ENCODE measurements around the gene KRI1.
A peak's percentile ranks its signal among the peaks of the same experiment; 100 is the strongest.

The KRI1 gene

DNA sequence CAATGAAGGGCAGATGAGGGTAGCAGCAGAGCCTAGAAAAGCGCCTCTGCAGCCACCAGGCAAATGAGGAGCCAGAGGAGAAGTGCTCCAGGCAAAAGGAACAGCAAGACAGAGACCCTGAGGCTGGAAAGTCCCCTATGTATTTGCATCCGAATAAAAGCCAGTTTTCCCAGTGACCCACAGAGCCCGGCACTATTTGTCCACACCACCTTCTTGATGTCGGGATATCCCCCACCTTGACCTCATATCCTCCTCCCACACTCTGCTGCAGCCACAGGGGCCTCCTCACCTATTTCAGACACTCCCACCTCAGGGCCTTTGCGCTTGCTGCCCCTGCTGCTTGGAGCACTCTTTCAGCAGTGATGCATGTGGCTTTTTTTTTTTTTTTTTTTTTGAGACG, 15.5 kb downstream of the KRI1 start:
- Histone ChIP-seq H3K4me3 (ENCODE audit: low read depth, low read length) (no peak overlapping the region), H3K36me3 (replicated peaks) (peaks cover 48% of the 10 kb centered on the region), H3K27me3 (replicated peaks) (no peaks in the 10 kb centered on the region), H3K27ac (no peak overlapping the region)
- TF ChIP-seq, protein P1, sequence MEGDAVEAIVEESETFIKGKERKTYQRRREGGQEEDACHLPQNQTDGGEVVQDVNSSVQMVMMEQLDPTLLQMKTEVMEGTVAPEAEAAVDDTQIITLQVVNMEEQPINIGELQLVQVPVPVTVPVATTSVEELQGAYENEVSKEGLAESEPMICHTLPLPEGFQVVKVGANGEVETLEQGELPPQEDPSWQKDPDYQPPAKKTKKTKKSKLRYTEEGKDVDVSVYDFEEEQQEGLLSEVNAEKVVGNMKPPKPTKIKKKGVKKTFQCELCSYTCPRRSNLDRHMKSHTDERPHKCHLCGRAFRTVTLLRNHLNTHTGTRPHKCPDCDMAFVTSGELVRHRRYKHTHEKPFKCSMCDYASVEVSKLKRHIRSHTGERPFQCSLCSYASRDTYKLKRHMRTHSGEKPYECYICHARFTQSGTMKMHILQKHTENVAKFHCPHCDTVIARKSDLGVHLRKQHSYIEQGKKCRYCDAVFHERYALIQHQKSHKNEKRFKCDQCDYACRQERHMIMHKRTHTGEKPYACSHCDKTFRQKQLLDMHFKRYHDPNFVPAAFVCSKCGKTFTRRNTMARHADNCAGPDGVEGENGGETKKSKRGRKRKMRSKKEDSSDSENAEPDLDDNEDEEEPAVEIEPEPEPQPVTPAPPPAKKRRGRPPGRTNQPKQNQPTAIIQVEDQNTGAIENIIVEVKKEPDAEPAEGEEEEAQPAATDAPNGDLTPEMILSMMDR (IDR thresholded peaks at IDR 0.05; ENCODE audit: low read depth, low read length, missing control alignments), result no peak
- no peak for DNase-seq
- in situ Hi-C loops (cut with HindIII; ENCODE audit: low pct_ligation_motif_present, low sequenced_read_pairs), result no loop called here

DNA sequence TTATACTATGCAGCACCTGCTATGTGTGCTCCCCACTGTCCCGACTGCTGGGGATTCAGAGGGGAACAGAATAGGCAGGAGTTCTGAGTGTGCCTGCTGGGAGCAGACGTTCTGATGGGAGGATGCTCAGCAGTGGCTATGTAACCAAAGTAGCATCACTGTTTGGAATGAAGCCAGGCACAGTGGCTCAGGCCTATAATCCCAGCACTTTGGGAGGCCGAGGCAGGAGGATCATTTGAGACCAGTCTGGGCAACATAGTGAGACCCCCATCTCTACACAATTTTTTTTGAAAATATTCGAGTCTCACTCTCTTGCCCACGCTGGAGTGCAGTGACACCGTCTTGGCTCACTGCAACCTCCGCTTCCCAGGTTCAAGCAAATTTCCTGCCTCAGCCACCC, 16.1 kb downstream of the KRI1 start:
- no peak for DNase-seq
- peaks cover 43% of the 10 kb centered on the region for H3K36me3 ChIP-seq (replicated peaks)
- TF ChIP-seq, protein P1 (IDR thresholded peaks at IDR 0.05; ENCODE audit: low read depth, low read length, missing control alignments), result no peak
- H3K4me3 ChIP-seq (ENCODE audit: low read depth, low read length), result no peak overlapping the region
- H3K27ac ChIP-seq, result no peak overlapping the region
- H3K27me3 ChIP-seq (replicated peaks), result no peaks in the 10 kb centered on the region
- in situ Hi-C loops (cut with HindIII; ENCODE audit: low pct_ligation_motif_present, low sequenced_read_pairs), result no loop called here

DNA sequence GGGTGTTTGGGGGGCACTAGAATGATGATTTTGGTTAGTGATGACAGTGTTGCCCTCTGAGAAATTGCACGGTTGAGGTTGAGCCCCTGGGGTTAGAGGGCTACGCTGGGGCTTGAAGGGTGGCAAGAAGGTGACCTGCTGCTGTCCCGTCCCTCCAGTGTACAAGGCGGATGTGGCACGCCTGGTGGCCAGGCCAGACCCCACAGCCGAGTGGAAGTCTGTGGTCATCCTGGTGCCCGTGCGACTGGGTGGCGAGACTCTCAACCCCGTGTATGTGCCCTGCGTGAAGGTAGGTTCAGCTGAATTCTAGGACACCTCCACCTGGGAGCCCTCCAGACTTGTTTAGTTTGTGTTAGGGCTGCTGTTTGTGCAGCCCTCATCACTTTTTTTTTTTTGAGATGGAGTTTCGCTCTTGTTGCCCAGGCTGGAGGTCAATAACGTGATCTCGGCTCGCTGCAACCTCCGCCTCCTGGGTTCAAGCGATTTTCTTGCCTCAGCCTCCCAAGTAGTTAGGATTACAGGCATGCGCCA, 17.0 kb downstream of the KRI1 start:
- H3K27me3 ChIP-seq (replicated peaks), result no peaks in the 10 kb centered on the region
- in situ Hi-C loops (cut with HindIII; ENCODE audit: low pct_ligation_motif_present, low sequenced_read_pairs), result no loop called here
- DNase-seq, result no peak
- TF ChIP-seq, protein P1 (IDR thresholded peaks at IDR 0.05; ENCODE audit: low read depth, low read length, missing control alignments), result no peak
- H3K4me3 ChIP-seq (ENCODE audit: low read depth, low read length), result no peak overlapping the region
- no peak overlapping the region for H3K27ac ChIP-seq
- peaks cover 34% of the 10 kb centered on the region for H3K36me3 ChIP-seq (replicated peaks)

DNA sequence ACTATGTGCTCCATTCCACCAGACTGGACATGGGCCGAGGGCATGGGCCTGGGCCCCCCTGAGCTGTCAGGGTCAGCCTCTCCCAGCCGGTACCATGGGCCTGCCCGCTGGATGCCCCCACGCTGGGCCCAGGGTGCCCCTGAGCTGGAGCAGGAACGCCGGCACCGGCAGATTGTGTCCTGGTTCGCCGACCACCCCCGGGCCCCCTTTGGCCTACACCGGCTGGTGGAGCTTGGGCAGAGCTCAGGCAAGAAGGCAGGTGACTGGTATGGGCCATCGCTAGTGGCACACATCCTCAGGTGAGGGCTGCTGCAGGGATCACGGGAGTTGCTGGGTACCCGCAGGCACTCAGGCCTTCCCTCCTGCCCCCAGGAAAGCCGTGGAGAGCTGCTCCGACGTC, 19.0 kb downstream of the KRI1 start:
- DNase-seq, result no peak
- H3K4me3 ChIP-seq (ENCODE audit: low read depth, low read length), result no peak overlapping the region
- no peak overlapping the region for H3K27ac ChIP-seq
- TF ChIP-seq, protein P1 (IDR thresholded peaks at IDR 0.05; ENCODE audit: low read depth, low read length, missing control alignments), result no peak
- H3K27me3 ChIP-seq (replicated peaks), result no peaks in the 10 kb centered on the region
- in situ Hi-C loops (cut with HindIII; ENCODE audit: low pct_ligation_motif_present, low sequenced_read_pairs), result no loop called here
- H3K36me3 ChIP-seq (replicated peaks), result peaks cover 14% of the 10 kb centered on the region

DNA sequence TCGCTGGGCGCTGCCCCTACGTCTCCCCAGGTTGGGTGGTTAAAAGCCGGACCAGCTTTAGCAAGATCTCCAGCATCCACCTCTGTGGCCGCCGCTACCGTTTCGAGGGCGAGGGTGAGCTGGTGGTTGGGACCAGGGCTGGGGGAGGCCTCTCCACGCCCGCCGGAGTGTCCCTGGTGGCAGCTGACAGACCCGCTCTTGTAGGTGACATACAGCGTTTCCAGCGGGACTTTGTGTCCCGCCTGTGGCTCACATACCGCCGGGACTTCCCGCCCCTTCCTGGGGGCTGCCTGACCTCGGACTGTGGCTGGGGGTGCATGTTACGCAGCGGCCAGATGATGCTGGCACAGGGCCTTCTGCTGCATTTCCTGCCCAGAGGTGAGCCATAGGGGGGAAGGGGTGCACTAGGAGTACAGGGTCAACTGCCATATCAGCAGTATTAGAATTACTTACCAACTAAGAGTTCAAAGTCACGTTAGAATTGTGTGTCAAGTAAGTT, 21.0 kb downstream of the KRI1 start:
- no peak for DNase-seq
- in situ Hi-C loops (cut with HindIII; ENCODE audit: low pct_ligation_motif_present, low sequenced_read_pairs), result no loop called here
- no peaks in the 10 kb centered on the region for H3K27me3 ChIP-seq (replicated peaks)
- H3K27ac ChIP-seq, result no peak overlapping the region
- H3K4me3 ChIP-seq (ENCODE audit: low read depth, low read length), result peak overlapping the region; percentile 74
- H3K36me3 ChIP-seq (replicated peaks), result peaks cover 10% of the 10 kb centered on the region
- TF ChIP-seq, protein P1 (IDR thresholded peaks at IDR 0.05; ENCODE audit: low read depth, low read length, missing control alignments), result no peak

DNA sequence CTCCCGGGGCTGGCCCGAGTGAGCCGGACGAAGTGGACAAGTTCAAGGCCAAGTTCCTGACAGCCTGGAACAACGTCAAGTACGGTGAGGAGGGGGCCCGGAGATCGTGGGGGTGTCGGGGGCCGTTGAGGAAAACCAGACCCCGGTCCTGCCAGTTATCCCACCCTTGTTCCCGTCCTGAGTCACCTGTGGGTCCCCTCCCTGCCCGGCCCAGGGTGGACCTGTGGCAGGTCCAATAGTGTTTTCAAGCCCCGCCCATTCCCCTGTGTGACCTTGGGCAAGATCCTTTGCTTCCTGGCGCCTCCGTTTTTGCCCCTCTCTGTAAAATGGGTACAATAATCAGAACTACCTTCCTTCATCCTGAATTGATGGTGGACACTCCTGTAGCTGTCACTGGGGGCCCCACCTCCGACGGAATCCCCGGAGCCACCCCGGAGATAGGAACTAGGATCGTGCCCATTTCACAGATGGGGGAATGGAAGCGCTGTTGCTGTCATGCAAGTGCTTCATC, 21.5 kb downstream of the KRI1 start:
- in situ Hi-C loops (cut with HindIII; ENCODE audit: low pct_ligation_motif_present, low sequenced_read_pairs), result no loop called here
- no peak for DNase-seq
- Histone ChIP-seq H3K27me3 (replicated peaks) (no peaks in the 10 kb centered on the region), H3K27ac (peak overlapping the region; percentile 65), H3K36me3 (replicated peaks) (peaks cover 7% of the 10 kb centered on the region), H3K4me3 (ENCODE audit: low read depth, low read length) (peak overlapping the region; percentile 74)
- TF ChIP-seq, protein P1 (IDR thresholded peaks at IDR 0.05; ENCODE audit: low read depth, low read length, missing control alignments), result no peak

All from brain microvascular endothelial cell (primary cell).